ENCODE data around the gene C1R. TPM values are rescaled to one million over a fixed set of nuclear protein-coding genes. Genes with fewer than 3 reads are reported as not detected.

Gene C1R
- total RNA-seq, 1 donor from 2014 or later = 35.1 TPM

DNA sequence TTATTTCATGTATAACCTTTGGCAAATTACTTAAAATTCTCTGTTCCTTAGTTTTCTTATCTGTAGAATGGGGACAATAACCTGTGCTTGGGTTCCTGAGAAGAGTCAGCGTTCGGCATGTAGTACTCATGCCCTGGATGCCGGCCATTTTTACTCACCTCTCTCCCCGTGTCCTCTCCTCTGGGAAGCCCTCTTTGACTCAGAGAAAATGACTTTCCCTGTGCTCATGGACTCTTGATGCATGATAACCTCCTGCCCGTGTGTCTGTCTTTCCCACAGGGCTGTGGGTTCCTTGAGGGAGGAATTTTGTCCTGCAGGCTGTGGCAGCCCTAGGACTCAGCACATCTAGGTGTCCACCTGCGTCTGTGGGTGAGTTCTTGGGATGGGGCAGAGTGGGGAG lies 22.6 kb upstream of the C1R start:
- H3K27me3 Mint-ChIP-seq (ENCODE audit: unreplicated experiment) = peaks cover 31% of the 10 kb centered on the region
- H3K4me1 Mint-ChIP-seq (ENCODE audit: unreplicated experiment) = peaks cover 5% of the 10 kb centered on the region
- H3K9me3 Mint-ChIP-seq (ENCODE audit: unreplicated experiment) = no peaks in the 10 kb centered on the region
- H3K27ac Mint-ChIP-seq (ENCODE audit: unreplicated experiment) = no peak overlapping the region
- peaks cover 2% of the 10 kb centered on the region for H3K36me3 Mint-ChIP-seq (ENCODE audit: unreplicated experiment)
- no peak overlapping the region for H3K4me3 Mint-ChIP-seq (ENCODE audit: unreplicated experiment)
- TF ChIP-seq, protein P1, sequence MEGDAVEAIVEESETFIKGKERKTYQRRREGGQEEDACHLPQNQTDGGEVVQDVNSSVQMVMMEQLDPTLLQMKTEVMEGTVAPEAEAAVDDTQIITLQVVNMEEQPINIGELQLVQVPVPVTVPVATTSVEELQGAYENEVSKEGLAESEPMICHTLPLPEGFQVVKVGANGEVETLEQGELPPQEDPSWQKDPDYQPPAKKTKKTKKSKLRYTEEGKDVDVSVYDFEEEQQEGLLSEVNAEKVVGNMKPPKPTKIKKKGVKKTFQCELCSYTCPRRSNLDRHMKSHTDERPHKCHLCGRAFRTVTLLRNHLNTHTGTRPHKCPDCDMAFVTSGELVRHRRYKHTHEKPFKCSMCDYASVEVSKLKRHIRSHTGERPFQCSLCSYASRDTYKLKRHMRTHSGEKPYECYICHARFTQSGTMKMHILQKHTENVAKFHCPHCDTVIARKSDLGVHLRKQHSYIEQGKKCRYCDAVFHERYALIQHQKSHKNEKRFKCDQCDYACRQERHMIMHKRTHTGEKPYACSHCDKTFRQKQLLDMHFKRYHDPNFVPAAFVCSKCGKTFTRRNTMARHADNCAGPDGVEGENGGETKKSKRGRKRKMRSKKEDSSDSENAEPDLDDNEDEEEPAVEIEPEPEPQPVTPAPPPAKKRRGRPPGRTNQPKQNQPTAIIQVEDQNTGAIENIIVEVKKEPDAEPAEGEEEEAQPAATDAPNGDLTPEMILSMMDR (IDR thresholded peaks at IDR 0.05) = no peak
- DNase-seq (ENCODE audit: extremely low spot score, unreplicated experiment) = no peak

DNA sequence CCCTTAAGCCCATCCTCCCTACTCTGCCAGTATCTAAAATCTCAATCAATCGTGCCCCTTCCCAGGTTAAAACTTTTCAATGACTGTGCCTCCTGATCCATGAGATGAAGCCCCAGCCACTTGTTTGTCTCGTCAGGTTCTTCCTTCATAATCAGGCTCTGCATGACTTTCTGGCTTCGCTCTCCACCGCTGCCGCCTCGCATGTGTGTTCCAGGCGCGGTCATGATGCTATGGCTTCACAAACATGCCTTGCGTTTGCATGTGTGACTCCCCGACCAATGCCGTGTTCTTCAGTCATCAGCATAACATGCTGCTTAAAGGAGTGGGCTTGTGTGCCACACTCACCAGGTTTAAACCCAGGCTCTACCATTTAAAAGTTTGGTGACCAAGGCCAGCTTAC lies 21.8 kb upstream of the C1R start:
- Mint-ChIP-seq H3K27ac (ENCODE audit: unreplicated experiment) (no peak overlapping the region), H3K27me3 (ENCODE audit: unreplicated experiment) (peaks cover 31% of the 10 kb centered on the region), H3K4me3 (ENCODE audit: unreplicated experiment) (no peak overlapping the region), H3K4me1 (ENCODE audit: unreplicated experiment) (peaks cover 10% of the 10 kb centered on the region), H3K36me3 (ENCODE audit: unreplicated experiment) (peaks cover 2% of the 10 kb centered on the region), H3K9me3 (ENCODE audit: unreplicated experiment) (no peaks in the 10 kb centered on the region)
- TF ChIP-seq, protein P1 (IDR thresholded peaks at IDR 0.05) = no peak
- no peak for DNase-seq (ENCODE audit: extremely low spot score, unreplicated experiment)

DNA sequence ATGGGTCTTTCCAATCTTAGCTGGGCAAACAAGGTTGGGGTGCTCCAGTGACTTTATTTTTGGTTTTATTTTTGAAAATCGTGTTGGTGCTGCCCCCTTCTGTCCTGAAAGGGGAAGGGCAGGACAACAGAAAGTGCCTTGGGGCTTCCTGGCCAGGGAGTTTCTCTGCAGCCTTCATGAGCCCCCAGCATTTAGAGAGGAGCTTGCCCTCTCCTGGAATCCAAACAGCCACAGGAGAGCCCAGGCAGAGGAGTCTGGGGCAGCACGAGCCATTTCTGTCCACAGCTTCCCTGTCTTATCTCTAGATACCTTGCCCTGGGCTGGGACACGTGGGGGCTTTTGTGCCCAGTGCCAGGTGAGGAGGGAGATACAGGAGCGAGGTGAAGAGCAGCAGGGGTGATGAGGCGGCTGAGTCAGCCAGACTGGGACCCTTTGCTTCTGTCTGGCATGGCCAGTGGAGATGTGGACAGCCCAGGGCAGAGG lies 21.2 kb upstream of the C1R start:
- Mint-ChIP-seq H3K4me1 (ENCODE audit: unreplicated experiment) (peaks cover 14% of the 10 kb centered on the region), H3K36me3 (ENCODE audit: unreplicated experiment) (peaks cover 2% of the 10 kb centered on the region), H3K27me3 (ENCODE audit: unreplicated experiment) (peaks cover 27% of the 10 kb centered on the region), H3K9me3 (ENCODE audit: unreplicated experiment) (no peaks in the 10 kb centered on the region), H3K27ac (ENCODE audit: unreplicated experiment) (no peak overlapping the region), H3K4me3 (ENCODE audit: unreplicated experiment) (no peak overlapping the region)
- no peak for DNase-seq (ENCODE audit: extremely low spot score, unreplicated experiment)
- TF ChIP-seq, protein P1 (IDR thresholded peaks at IDR 0.05) = peak; percentile 87

DNA sequence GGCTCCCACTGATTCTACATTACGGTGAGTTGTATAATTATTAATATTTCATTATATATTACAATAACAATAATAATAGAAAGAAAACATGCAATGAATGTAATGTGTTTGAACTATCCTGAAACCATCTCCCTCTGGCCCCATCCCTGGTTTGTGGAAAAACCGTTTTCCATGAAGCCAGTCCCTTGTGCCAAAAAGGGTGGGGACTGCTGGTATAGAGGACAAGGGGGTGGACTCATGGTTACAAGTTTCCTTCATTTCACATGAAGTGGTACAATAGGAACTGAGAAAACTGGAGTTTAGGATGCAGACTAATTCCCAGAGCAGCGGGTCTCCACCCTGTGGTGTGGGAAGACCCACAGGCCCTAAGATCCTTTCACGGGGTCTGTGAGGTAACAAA lies 19.8 kb upstream of the C1R start:
- Mint-ChIP-seq H3K27ac (ENCODE audit: unreplicated experiment) (no peak overlapping the region), H3K4me3 (ENCODE audit: unreplicated experiment) (no peak overlapping the region), H3K36me3 (ENCODE audit: unreplicated experiment) (peaks cover 2% of the 10 kb centered on the region), H3K9me3 (ENCODE audit: unreplicated experiment) (no peaks in the 10 kb centered on the region), H3K4me1 (ENCODE audit: unreplicated experiment) (peaks cover 21% of the 10 kb centered on the region), H3K27me3 (ENCODE audit: unreplicated experiment) (peaks cover 14% of the 10 kb centered on the region)
- no peak for DNase-seq (ENCODE audit: extremely low spot score, unreplicated experiment)
- TF ChIP-seq, protein P1 (IDR thresholded peaks at IDR 0.05) = no peak

DNA sequence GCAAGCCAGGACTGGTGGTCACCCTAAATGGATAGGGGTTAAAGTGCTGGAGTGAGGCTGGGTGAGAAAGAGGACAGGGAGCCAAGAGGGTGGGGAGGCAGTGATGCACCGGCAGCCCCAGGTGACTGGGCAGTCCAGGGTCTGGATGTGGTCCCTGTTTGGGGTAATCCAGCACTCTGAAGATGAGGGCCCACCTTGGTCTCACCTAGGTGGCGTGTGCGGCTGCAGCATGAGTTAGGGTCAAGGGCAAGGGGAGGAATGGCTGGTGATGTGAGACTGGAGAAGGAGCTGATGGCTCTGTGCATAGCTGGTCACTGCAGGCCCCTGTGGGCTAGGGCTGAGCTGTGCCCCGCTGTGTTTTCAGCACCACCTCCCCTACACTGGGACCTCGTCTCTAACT lies 18.4 kb upstream of the C1R start:
- Mint-ChIP-seq H3K27ac (ENCODE audit: unreplicated experiment) (no peak overlapping the region), H3K9me3 (ENCODE audit: unreplicated experiment) (peaks cover 9% of the 10 kb centered on the region), H3K27me3 (ENCODE audit: unreplicated experiment) (peaks cover 8% of the 10 kb centered on the region), H3K4me3 (ENCODE audit: unreplicated experiment) (no peak overlapping the region), H3K36me3 (ENCODE audit: unreplicated experiment) (peaks cover 9% of the 10 kb centered on the region), H3K4me1 (ENCODE audit: unreplicated experiment) (peaks cover 21% of the 10 kb centered on the region)
- DNase-seq (ENCODE audit: extremely low spot score, unreplicated experiment) = no peak
- TF ChIP-seq, protein P1 (IDR thresholded peaks at IDR 0.05) = no peak
